Sigmoid colon (tissue), 4 donors: Measurements from ENCODE around the gene RAB11FIP5.

ENCODE experiments used
- CTCF ChIP-seq, 4 experiments: fragments of 450-650 bp in 3 of 4; fragments of 200-600 bp in 1 of 4; IDR thresholded peaks; one replicate each; pipeline ENCODE4 v1.5.1; 2016 to 2019; ENCODE audit warnings: antibody characterized with exemption in 4 of 4, mild to moderate bottlenecking in 3 of 4, moderate library complexity in 2 of 4
- EP300 ChIP-seq, 4 donors: sonication (generic); formaldehyde crosslinking; IDR thresholded peaks; one replicate each; pipeline ENCODE4 v1.6.1; 2017; ENCODE audit warnings: antibody characterized with exemption in 4 of 4
- POLR2A ChIP-seq, 2 donors: fragments of 450-650 bp; IDR thresholded peaks; one replicate each; pipeline ENCODE4 v1.6.1; 2016; ENCODE audit warnings: antibody characterized with exemption in 2 of 2, mild to moderate bottlenecking in 2 of 2, moderate library complexity in 2 of 2
- POLR2AphosphoS5 ChIP-seq, 4 donors: sonication (generic); formaldehyde crosslinking; IDR thresholded peaks; one replicate each; pipeline ENCODE4 v1.6.1; 2017; ENCODE audit warnings: antibody characterized with exemption in 4 of 4

- TF ChIP-seq CTCF (IDR thresholded peaks at IDR 0.05): no peak
- TF ChIP-seq POLR2A (IDR thresholded peaks at IDR 0.05): no peak
- TF ChIP-seq EP300 (IDR thresholded peaks at IDR 0.05): no peak
- no peak for TF ChIP-seq POLR2AphosphoS5 (IDR thresholded peaks at IDR 0.05)
Measured at GRCh38 chr2:73106791-73107190, 6.0 kb downstream of the RAB11FIP5 start.
